Cardiac fibroblast (primary cell): Measurements from ENCODE around the gene NT5M.

ENCODE experiments used
- DNase-seq, 2 donors: peaks; one replicate each; pipeline versions ENCODE4 v3.0.0 to v3.0.0-alpha.2; 2010; ENCODE audit warnings: low read depth in 2 of 2
- H3K4me3 ChIP-seq, 2 donors: replicated peaks in 1 of 2; 1 replicate in 1 of 2; 2 replicates in 1 of 2; pipeline ENCODE4 v1.5.1; 2011; ENCODE audit warnings: low read depth in 2 of 2, low read length in 2 of 2, mild to moderate bottlenecking in 2 of 2, moderate library complexity in 1 of 2
- CTCF ChIP-seq: IDR thresholded peaks from one replicate; pipeline ENCODE4 v1.5.1; 2011; ENCODE audit warnings: low read depth, mild to moderate bottlenecking, low read length, inconsistent platforms

The NT5M gene

GRCh38 chr17:17303847-17304490 is 796 bp downstream of the NT5M start:
- TF ChIP-seq CTCF: no peak
- DNase-seq: no peak
- H3K4me3 ChIP-seq: peak overlapping the region; percentile 43 to 44

GRCh38 chr17:17304521-17304985 is 1.4 kb downstream of the NT5M start:
- no peak for TF ChIP-seq CTCF
- no peak overlapping the region for H3K4me3 ChIP-seq
- DNase-seq: no peak

GRCh38 chr17:17305281-17305801 is 2.2 kb downstream of the NT5M start:
- DNase-seq: no peak
- TF ChIP-seq CTCF: no peak
- no peak overlapping the region for H3K4me3 ChIP-seq

- H3K4me3 ChIP-seq: no peak overlapping the region
- TF ChIP-seq CTCF: no peak
- DNase-seq: no peak
These were observed 6.2 kb downstream of the NT5M start for GRCh38 chr17:17309356-17309755.

GRCh38 chr17:17313350-17313991 is 10.3 kb downstream of the NT5M start:
- TF ChIP-seq CTCF: peak; percentile 43
- DNase-seq: peak; percentile 36 to 37
- H3K4me3 ChIP-seq: no peak overlapping the region

GRCh38 chr17:17314501-17315071 is 11.4 kb downstream of the NT5M start:
- no peak for TF ChIP-seq CTCF
- H3K4me3 ChIP-seq: no peak overlapping the region
- no peak for DNase-seq
